Adrenal gland (tissue), 12 donors: ENCODE data around the gene AUTS2. TPM values are rescaled to one million over a fixed set of nuclear protein-coding genes. Genes with fewer than 3 reads are reported as not detected.

Experiments
- DNase-seq, 7 donors: peaks; one replicate each; pipeline ENCODE4 v3.0.0-alpha.2; 2019 to 2020
- H3K27ac ChIP-seq, 5 donors: fragments of 200-600 bp; sonication (generic) in 4 of 5; 1 replicate in 3 of 5; 2 replicates in 2 of 5; pipeline versions ENCODE4 v1.5.1 to v1.8.0; 2016 to 2020; ENCODE audit warnings: mild to moderate bottlenecking in 1 of 5
- H3K27me3 ChIP-seq: fragments of 200-600 bp; 2 replicates; pipeline ENCODE4 v1.8.0; 2021
- H3K36me3 ChIP-seq, 2 donors: fragments of 200-600 bp; replicated peaks in 1 of 2; 1 replicate in 1 of 2; 2 replicates in 1 of 2; pipeline versions ENCODE4 v1.5.1 to v1.8.0; 2018 to 2022
- H3K4me1 ChIP-seq, 2 donors: fragments of 200-600 bp; replicated peaks in 1 of 2; 1 replicate in 1 of 2; 2 replicates in 1 of 2; pipeline versions ENCODE4 v1.5.1 to v1.8.0; 2018 to 2021
- H3K4me3 ChIP-seq, 4 donors: fragments of 200-600 bp; sonication (generic) in 3 of 4; one replicate each; pipeline ENCODE4 v1.5.1; 2016 to 2018
- H3K9me3 ChIP-seq, 3 donors: fragments of 200-600 bp; sonication (generic) in 1 of 3; replicated peaks in 1 of 3; 1 replicate in 2 of 3; 2 replicates in 1 of 3; pipeline versions ENCODE4 v1.5.1 to v1.8.0; 2016 to 2021
- CTCF ChIP-seq, 6 experiments: fragments of 450-650 bp in 4 of 6; fragments of 200-600 bp in 2 of 6; sonication (generic) in 1 of 6; IDR thresholded peaks; 1 replicate in 5 of 6; 2 replicates in 1 of 6; pipeline versions ENCODE4 v1.5.1 to v1.8.0; 2016 to 2021; ENCODE audit warnings: antibody characterized with exemption in 6 of 6, mild to moderate bottlenecking in 2 of 6, moderate library complexity in 1 of 6
- POLR2A ChIP-seq, 2 donors: fragments of 450-650 bp; IDR thresholded peaks; one replicate each; pipeline ENCODE4 v1.6.1; 2017; ENCODE audit warnings: antibody characterized with exemption in 2 of 2, mild to moderate bottlenecking in 2 of 2, moderate library complexity in 1 of 2
- WGBS, 4 donors: extraction: QIAGEN DNeasy Blood & Tissue Kit in 2 of 4; methylation state at CpG; one replicate each; pipeline versions ENCODE4 v1.1.5 to v1.1.7; 2013 to 2017; 5-methylcytosine and 5-hydroxymethylcytosine counted together
- intact Hi-C, 2 donors: fragments of 100-400 bp; cut with DNase I; formaldehyde crosslinking; loops; one replicate each; pipeline versions ENCODE4 v1.14.1 to v1.15.0; 2022 to 2023
- polyA plus RNA-seq, 3 donors: library from polyadenylated mRNA; stranded (reverse); fragments of 200-250 nt in 2 of 3; fragments of 350-450 nt in 1 of 3; fragmentation: Illumina TruSeq in 1 of 3; extraction: RNeasy Lipid Tissue Mini Kit (QIAGEN cat#74804) in 1 of 3; gene quantifications; one replicate each; pipeline ENCODE4 v1.2.3, GENCODE V29; 2013 to 2014
- total RNA-seq, 9 donors: library from RNA; depleted of rRNA in 4 of 9; stranded (reverse); fragments of >200 nt in 4 of 9; fragments of 120-200 nt in 1 of 9; fragmentation: NEBNext Ultra II Directional in 1 of 9; extraction: Animal tissue kit (Norgen Biotek cat#: 25700) in 1 of 9; gene quantifications; one replicate each; pipeline versions ENCODE4 v1.1.0 to v1.2.4, GENCODE V29; 2013 to 2023
- donor health status: healthy with polysubstance abuse.
- donor health status: Bipolar disorder and iron deficiency.
- donor health status: DM: yes; HTN: yes; CAD: no.
- donor health status: DM: no; HTN: no; CAD: no.
- donor health status: DM: no; HTN: no; CAD: no.
- donor health status: DM: yes; HTN: yes; CAD: no.

Gene AUTS2
- total and polyA plus RNA-seq, 12 donors, result 6.4 to 44.0 (median 15.2) TPM

- Histone ChIP-seq H3K4me3 (no peak overlapping the region), H3K36me3 (no peaks in the 10 kb centered on the region), H3K27ac (no peak overlapping the region), H3K4me1 (no peaks in the 10 kb centered on the region), H3K27me3 (no peaks in the 10 kb centered on the region), H3K9me3 (no peaks in the 10 kb centered on the region)
- no peak for TF ChIP-seq POLR2A (IDR thresholded peaks at IDR 0.05)
- no peak for TF ChIP-seq CTCF (IDR thresholded peaks at IDR 0.05)
- intact Hi-C loops, result no loop called here
- WGBS, 4 donors, result 92 to 100% (median 96%) methylated on average over 1 of the region's 1 CpG
- DNase-seq, result no peak
Observed at GRCh38 chr7:70029993-70030392, 431.7 kb downstream of the AUTS2 start.

GRCh38 chr7:70030745-70031144 lies 432.5 kb downstream of the AUTS2 start:
- Histone ChIP-seq H3K4me1 (no peaks in the 10 kb centered on the region), H3K4me3 (no peak overlapping the region), H3K27me3 (no peaks in the 10 kb centered on the region), H3K36me3 (no peaks in the 10 kb centered on the region), H3K9me3 (no peaks in the 10 kb centered on the region), H3K27ac (no peak overlapping the region)
- WGBS, 4 donors, result 86 to 94% (median 88%) methylated on average over 3 of the region's 3 CpGs
- TF ChIP-seq POLR2A (IDR thresholded peaks at IDR 0.05) (no peak), CTCF (IDR thresholded peaks at IDR 0.05) (no peak)
- no peak for DNase-seq
- intact Hi-C loops, result no loop called here

- H3K27me3 ChIP-seq, result no peaks in the 10 kb centered on the region
- 85 to 87% (median 86%) methylated on average over 4 of the region's 4 CpGs for WGBS, 4 donors
- H3K27ac ChIP-seq, result no peak overlapping the region
- intact Hi-C loops, result no loop called here
- TF ChIP-seq POLR2A (IDR thresholded peaks at IDR 0.05) (no peak), CTCF (IDR thresholded peaks at IDR 0.05) (no peak)
- no peak overlapping the region for H3K4me3 ChIP-seq
- no peaks in the 10 kb centered on the region for H3K4me1 ChIP-seq
- H3K9me3 ChIP-seq, result no peaks in the 10 kb centered on the region
- DNase-seq, result no peak
- H3K36me3 ChIP-seq, result no peaks in the 10 kb centered on the region
Observed at GRCh38 chr7:70031245-70031644, 433.0 kb downstream of the AUTS2 start.

- DNase-seq, result no peak
- intact Hi-C loops, result no loop called here
- Histone ChIP-seq H3K27ac (no peak overlapping the region), H3K9me3 (no peaks in the 10 kb centered on the region), H3K27me3 (no peaks in the 10 kb centered on the region), H3K4me1 (no peaks in the 10 kb centered on the region), H3K36me3 (no peaks in the 10 kb centered on the region), H3K4me3 (no peak overlapping the region)
- no peak for TF ChIP-seq CTCF (IDR thresholded peaks at IDR 0.05)
- TF ChIP-seq POLR2A (IDR thresholded peaks at IDR 0.05), result no peak
Observed at GRCh38 chr7:70032649-70033048, 434.4 kb downstream of the AUTS2 start.
